ENCODE measurements around the gene CPA5. TPM values are rescaled to one million over a fixed set of nuclear protein-coding genes. Genes with fewer than 3 reads are reported as not detected.

The CPA5 gene
- polyA plus RNA-seq, 1 of the 3 experiments (the other 2 are of a cell fraction), result 1.3 TPM

DNA sequence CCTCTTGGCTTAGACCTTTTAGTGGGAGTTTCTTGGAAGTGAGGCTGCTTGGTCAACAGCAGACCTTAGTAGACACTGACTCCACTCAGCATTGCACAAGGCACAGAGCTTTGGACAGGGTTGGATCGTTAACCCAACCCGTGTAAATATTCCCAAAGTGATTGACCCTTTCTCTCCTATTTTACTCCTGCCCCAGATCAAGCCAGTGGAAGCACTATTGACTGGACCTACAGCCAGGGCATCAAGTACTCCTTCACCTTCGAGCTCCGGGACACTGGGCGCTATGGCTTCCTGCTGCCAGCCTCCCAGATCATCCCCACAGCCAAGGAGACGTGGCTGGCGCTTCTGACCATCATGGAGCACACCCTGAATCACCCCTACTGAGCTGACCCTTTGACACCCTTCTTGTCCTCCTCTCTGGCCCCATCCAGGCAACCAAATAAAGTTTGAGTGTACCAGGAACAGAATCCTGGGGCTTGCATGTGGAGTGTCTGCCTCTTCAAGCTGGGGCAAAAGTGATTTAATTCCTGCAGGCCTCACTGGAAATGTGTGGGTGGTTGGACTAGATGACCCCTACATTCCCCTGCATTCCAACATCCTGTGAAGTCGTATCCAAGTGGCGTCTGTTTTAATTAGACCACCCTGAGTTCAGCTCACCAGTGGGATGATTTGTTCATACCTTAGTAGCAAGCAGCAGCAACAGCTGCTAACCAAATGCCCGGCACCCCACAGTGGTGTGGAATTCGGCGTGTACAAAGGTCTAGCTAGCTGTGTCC lies 43.2 kb downstream of the CPA5 start:
- Histone ChIP-seq H2AFZ (ENCODE audit: low read depth) (no peak overlapping the region), H3F3A (replicated peaks; ENCODE audit: insufficient read depth) (no peaks in the 10 kb centered on the region), H4K20me1 (ENCODE audit: insufficient read depth) (no peaks in the 10 kb centered on the region), H3K4me1 (ENCODE audit: control insufficient read depth in 1 of 2, insufficient read depth in 2 of 2, low read depth in 1 of 2, low read length in 1 of 2) (no peaks in the 10 kb centered on the region), H3K27me3 (ENCODE audit: insufficient read depth) (no peaks in the 10 kb centered on the region), H3K9ac (no peak overlapping the region), H3K36me3 (replicated peaks in 1 of 2; ENCODE audit: control insufficient read depth in 1 of 2, insufficient read depth in 2 of 2, low read length in 1 of 2) (no peaks in the 10 kb centered on the region), H3K27ac (ENCODE audit: low read depth in 2 of 2, low read length in 1 of 2) (no peak overlapping the region), H3K9me2 (no peaks in the 10 kb centered on the region), H3K79me2 (ENCODE audit: insufficient read depth) (no peaks in the 10 kb centered on the region), H3K4me3 (ENCODE audit: low read depth in 2 of 2, low read length in 1 of 2) (no peak overlapping the region), H3K4me2 (no peak overlapping the region), H3K9me3 (no peaks in the 10 kb centered on the region)
- POLR2A ChIA-PET, result no interaction called here
- CTCF ChIA-PET, result interaction anchor here (1.1 to 1.2 kb wide), 2 partner anchors 10 to 24 kb away, joined by 4 to 5 read pairs; no protein-coding TSS in a partner anchor
- TF ChIP-seq MXI1 (IDR thresholded peaks at IDR 0.05; ENCODE audit: low read depth, low read length), result no peak
- TF ChIP-seq, protein P1, sequence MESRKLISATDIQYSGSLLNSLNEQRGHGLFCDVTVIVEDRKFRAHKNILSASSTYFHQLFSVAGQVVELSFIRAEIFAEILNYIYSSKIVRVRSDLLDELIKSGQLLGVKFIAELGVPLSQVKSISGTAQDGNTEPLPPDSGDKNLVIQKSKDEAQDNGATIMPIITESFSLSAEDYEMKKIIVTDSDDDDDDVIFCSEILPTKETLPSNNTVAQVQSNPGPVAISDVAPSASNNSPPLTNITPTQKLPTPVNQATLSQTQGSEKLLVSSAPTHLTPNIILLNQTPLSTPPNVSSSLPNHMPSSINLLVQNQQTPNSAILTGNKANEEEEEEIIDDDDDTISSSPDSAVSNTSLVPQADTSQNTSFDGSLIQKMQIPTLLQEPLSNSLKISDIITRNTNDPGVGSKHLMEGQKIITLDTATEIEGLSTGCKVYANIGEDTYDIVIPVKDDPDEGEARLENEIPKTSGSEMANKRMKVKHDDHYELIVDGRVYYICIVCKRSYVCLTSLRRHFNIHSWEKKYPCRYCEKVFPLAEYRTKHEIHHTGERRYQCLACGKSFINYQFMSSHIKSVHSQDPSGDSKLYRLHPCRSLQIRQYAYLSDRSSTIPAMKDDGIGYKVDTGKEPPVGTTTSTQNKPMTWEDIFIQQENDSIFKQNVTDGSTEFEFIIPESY (IDR thresholded peaks at IDR 0.05; ENCODE audit: borderline replicate concordance, low read depth), result no peak
- TF ChIP-seq JUND (IDR thresholded peaks at IDR 0.05), result no peak
- no peak for TF ChIP-seq ELF1 (IDR thresholded peaks at IDR 0.05)
- TF ChIP-seq SMC3 (IDR thresholded peaks at IDR 0.05; ENCODE audit: low read depth, low read length), result no peak
- no peak for TF ChIP-seq RCOR1 (IDR thresholded peaks at IDR 0.05; ENCODE audit: low read length)
- TF ChIP-seq POLR2AphosphoS5 (IDR thresholded peaks at IDR 0.05; ENCODE audit: low read depth, low read length), result no peak
- no peak for TF ChIP-seq CTCF (IDR thresholded peaks at IDR 0.05)
- no peak for TF ChIP-seq REST (IDR thresholded peaks at IDR 0.05; ENCODE audit: low read depth, low read length)
- TF ChIP-seq EP300 (IDR thresholded peaks at IDR 0.05; ENCODE audit: borderline replicate concordance in 1 of 2, low read depth in 1 of 2, low read length in 1 of 2), result no peak
- 90% methylated on average over 12 of the region's 12 CpGs for WGBS (ENCODE audit: low lambda C conversion rate)
- DNase-seq, result no peak

Data from SK-N-SH (cell line).